Lower leg skin (tissue), 3 donors: Measurements from ENCODE around the gene PACS1.
A peak's percentile ranks its signal among the peaks of the same experiment; 100 is the strongest.

Experiments
- CTCF ChIP-seq, 3 donors: fragments of 450-650 bp; IDR thresholded peaks; one replicate each; pipeline ENCODE4 v1.5.1; 2016; ENCODE audit warnings: antibody characterized with exemption in 3 of 3, mild to moderate bottlenecking in 3 of 3, moderate library complexity in 2 of 3
- POLR2A ChIP-seq, 2 donors: fragments of 450-650 bp; IDR thresholded peaks; one replicate each; pipeline ENCODE4 v1.6.1; 2016 to 2017; ENCODE audit warnings: antibody characterized with exemption in 2 of 2, mild to moderate bottlenecking in 1 of 2, moderate library complexity in 1 of 2

GRCh38 chr11:66022401-66023185 lies 47.5 kb upstream of the PACS1 start:
- peak in 1 of 3 donors; percentile 81 for TF ChIP-seq CTCF (IDR thresholded peaks at IDR 0.05)
- no peak for TF ChIP-seq POLR2A (IDR thresholded peaks at IDR 0.05)
